ENCODE measurements around the gene MORN5. TPM values are rescaled to one million over a fixed set of nuclear protein-coding genes. Genes with fewer than 3 reads are reported as not detected.
A peak's percentile ranks its signal among the peaks of the same experiment; 100 is the strongest.

Gene MORN5
- total RNA-seq, 2 donors from 2014 or later: not detected

DNA sequence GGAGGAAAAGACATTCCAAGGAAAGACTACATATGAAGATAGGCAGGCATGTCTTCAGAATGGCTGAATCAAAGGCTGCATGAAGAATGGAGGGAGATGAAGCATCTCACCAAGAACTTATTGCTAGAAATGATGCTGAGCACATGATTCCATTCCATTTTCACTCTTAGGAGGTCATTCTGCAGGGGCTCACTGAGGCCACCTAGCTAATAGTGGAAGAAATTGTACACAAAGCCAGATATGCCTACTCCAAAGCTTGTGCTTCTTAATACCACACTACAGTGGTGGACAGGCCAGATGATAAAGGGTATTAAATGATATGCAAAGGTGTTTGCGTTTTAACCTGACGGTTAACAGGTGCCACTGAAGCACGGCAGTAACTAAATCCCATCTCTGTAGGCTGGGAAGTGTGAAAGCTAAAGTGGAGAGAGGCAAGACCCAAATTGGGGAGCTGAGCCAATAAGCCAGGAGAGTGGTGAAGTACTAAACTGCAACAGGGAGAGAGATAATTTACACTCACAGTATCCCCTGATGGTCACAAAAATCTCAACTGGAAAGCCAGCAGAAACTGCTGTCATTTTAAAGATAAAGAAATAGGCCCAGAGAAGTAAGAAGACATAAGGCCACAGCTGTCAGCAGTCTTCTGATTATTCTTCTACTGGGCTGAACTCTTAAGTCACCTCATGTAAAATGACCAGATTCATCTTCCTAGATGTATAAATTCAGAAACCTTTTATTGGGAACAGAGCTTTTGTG lies 14.7 kb upstream of the MORN5 start:
- Histone ChIP-seq H3K36me3 (peaks cover 22% of the 10 kb centered on the region), H3K27ac (no peak overlapping the region), H3K27me3 (replicated peaks; ENCODE audit: insufficient read depth) (no peaks in the 10 kb centered on the region), H3K4me1 (ENCODE audit: control insufficient read depth in 1 of 2, low read depth in 2 of 2) (no peaks in the 10 kb centered on the region), H3K4me3 (no peak overlapping the region), H3K9me3 (no peaks in the 10 kb centered on the region)
- TF ChIP-seq, protein P1, sequence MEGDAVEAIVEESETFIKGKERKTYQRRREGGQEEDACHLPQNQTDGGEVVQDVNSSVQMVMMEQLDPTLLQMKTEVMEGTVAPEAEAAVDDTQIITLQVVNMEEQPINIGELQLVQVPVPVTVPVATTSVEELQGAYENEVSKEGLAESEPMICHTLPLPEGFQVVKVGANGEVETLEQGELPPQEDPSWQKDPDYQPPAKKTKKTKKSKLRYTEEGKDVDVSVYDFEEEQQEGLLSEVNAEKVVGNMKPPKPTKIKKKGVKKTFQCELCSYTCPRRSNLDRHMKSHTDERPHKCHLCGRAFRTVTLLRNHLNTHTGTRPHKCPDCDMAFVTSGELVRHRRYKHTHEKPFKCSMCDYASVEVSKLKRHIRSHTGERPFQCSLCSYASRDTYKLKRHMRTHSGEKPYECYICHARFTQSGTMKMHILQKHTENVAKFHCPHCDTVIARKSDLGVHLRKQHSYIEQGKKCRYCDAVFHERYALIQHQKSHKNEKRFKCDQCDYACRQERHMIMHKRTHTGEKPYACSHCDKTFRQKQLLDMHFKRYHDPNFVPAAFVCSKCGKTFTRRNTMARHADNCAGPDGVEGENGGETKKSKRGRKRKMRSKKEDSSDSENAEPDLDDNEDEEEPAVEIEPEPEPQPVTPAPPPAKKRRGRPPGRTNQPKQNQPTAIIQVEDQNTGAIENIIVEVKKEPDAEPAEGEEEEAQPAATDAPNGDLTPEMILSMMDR (IDR thresholded peaks at IDR 0.05): no peak
- ATAC-seq (ENCODE audit: insufficient number of reproducible peaks, low FRiP score, low read depth) (no peak), DNase-seq (ENCODE audit: low spot score) (no peak)

DNA sequence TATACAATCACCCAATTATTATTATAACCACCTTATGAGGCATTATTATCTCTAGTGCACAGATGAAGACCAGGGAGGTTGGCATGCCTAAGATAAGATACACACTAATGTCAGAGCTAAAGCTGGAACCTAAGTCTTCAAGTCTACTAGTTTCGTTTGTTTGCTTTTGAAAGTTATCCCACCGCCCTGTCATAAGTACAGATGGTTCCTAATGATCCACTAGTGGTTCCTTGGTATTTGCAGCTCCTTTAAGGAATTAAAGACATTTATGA lies 14.2 kb upstream of the MORN5 start:
- peaks cover 22% of the 10 kb centered on the region for H3K36me3 ChIP-seq
- no peak for DNase-seq (ENCODE audit: low spot score)
- no peaks in the 10 kb centered on the region for H3K4me1 ChIP-seq (ENCODE audit: control insufficient read depth in 1 of 2, low read depth in 2 of 2)
- no peak for ATAC-seq (ENCODE audit: insufficient number of reproducible peaks, low FRiP score, low read depth)
- no peak overlapping the region for H3K4me3 ChIP-seq
- H3K27ac ChIP-seq: no peak overlapping the region
- H3K9me3 ChIP-seq: no peaks in the 10 kb centered on the region
- no peaks in the 10 kb centered on the region for H3K27me3 ChIP-seq (replicated peaks; ENCODE audit: insufficient read depth)
- TF ChIP-seq, protein P1 (IDR thresholded peaks at IDR 0.05): no peak

DNA sequence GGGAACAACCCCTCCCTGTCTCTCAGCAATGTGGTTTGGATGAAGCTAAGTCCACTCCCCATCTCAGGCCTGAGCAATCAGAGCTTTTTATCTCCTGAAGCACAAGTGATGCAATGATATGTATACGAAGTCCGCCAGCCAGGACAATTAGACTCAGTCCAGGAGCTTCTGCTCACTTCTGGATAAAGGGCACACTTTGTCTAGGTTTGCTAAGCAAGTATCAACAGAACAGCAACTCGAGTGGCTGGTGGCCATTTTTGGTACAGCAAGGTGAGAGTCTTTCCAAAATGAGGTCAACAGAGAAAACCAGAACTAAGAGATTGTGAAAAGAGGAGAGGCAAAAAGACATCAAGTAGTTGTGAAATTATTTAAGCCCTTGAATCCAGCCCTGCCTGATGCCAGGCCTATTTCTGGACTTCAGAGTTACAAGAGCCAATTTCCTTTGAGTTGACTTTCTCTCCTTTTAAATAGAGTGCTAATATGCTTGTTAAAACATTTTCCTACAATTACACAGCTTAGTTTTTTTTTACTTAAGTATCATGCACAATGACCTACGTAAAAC lies 8.4 kb upstream of the MORN5 start:
- no peak overlapping the region for H3K27ac ChIP-seq
- DNase-seq (ENCODE audit: low spot score): no peak
- H3K36me3 ChIP-seq: peaks cover 10% of the 10 kb centered on the region
- peaks cover 0 to 3% of the 10 kb centered on the region in 2 donors for H3K4me1 ChIP-seq (ENCODE audit: control insufficient read depth in 1 of 2, low read depth in 2 of 2)
- ATAC-seq (ENCODE audit: insufficient number of reproducible peaks, low FRiP score, low read depth): no peak
- H3K9me3 ChIP-seq: no peaks in the 10 kb centered on the region
- H3K27me3 ChIP-seq (replicated peaks; ENCODE audit: insufficient read depth): no peaks in the 10 kb centered on the region
- TF ChIP-seq, protein P1 (IDR thresholded peaks at IDR 0.05): no peak
- no peak overlapping the region for H3K4me3 ChIP-seq

DNA sequence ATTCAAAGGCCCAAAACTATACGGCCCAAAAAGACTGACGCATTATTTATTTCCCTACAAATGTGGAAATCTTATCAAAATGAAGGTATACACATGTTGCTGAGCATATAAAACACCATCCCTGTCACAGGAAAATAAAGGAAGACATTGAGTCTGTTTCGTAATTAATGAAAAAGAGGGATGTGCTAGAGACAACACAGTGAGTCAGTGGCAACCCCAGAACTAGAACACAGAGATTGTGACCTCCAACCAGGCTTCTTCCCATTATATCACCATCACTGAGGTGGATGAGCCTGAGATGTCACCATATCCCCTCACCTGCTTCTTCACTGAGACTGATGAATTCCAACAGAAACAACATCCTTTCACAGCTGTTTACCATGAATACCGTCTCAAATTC lies 3.9 kb upstream of the MORN5 start:
- ATAC-seq (ENCODE audit: insufficient number of reproducible peaks, low FRiP score, low read depth): no peak
- no peaks in the 10 kb centered on the region for H3K9me3 ChIP-seq

DNA sequence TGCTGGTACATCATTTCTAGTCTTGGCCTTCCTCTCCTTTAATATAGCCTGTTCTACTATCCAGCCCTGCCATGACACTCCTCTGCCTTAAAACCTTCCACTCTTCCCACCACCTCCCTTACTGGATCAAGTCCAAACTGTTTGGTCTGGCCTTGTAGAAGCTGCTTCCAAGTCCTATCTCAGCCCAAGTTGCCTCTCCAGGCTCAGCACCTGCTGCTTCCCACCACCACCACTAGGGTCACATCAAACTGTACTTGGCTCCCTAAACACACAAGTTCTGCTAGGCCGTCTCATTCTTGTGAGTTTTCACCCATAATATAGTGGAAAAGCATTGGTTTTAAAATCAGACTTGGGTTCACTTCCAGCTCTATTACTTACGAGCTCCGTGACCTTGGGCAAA lies 1.5 kb upstream of the MORN5 start:
- Histone ChIP-seq H3K27ac (no peak overlapping the region), H3K27me3 (replicated peaks; ENCODE audit: insufficient read depth) (no peaks in the 10 kb centered on the region), H3K4me3 (no peak overlapping the region), H3K9me3 (no peaks in the 10 kb centered on the region), H3K4me1 (ENCODE audit: control insufficient read depth in 1 of 2, low read depth in 2 of 2) (peaks cover 10 to 12% of the 10 kb centered on the region in 2 donors), H3K36me3 (no peaks in the 10 kb centered on the region)
- ATAC-seq (ENCODE audit: insufficient number of reproducible peaks, low FRiP score, low read depth) (no peak), DNase-seq (ENCODE audit: low spot score) (no peak)
- TF ChIP-seq, protein P1 (IDR thresholded peaks at IDR 0.05): peak; percentile 15

More for the DNA sequence above, 3.9 kb upstream of the MORN5 start:
- no peak for DNase-seq (ENCODE audit: low spot score)
- H3K27ac ChIP-seq: no peak overlapping the region
- H3K36me3 ChIP-seq: peaks cover 3% of the 10 kb centered on the region
- TF ChIP-seq, protein P1 (IDR thresholded peaks at IDR 0.05): no peak
- no peak overlapping the region for H3K4me3 ChIP-seq
- H3K4me1 ChIP-seq (ENCODE audit: control insufficient read depth in 1 of 2, low read depth in 2 of 2): peaks cover 10 to 12% of the 10 kb centered on the region in 2 donors
- H3K27me3 ChIP-seq (replicated peaks; ENCODE audit: insufficient read depth): no peaks in the 10 kb centered on the region

Measured in thoracic aorta (tissue), 2 donors.